ENCODE results near the gene CPSF7.

The CPSF7 gene

DNA sequence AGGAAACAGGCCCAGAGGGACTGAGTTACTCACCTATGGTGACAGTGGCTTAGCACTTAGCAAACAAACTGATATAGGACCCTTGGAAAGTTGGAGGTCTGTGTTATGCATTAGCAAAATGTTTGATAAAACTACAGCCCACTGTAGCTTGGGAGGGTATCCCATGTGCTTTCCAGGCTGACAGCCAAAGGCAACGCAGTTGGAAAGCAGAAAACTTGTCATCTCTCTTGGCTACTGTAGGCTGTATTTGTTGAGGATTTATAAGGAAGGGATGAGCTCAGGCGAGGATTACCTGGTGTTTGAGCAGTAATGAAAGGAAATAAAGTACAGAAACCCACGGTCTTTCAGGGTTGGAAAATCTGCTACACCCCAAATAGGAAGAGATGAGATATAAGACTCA lies 23.9 kb upstream of the CPSF7 start:
- H2AFZ ChIP-seq (ENCODE audit: low read depth, low read length): no peak overlapping the region
- TF ChIP-seq CTCF (IDR thresholded peaks at IDR 0.05; ENCODE audit: borderline replicate concordance, extremely low read depth, low read length, poor library complexity, severe bottlenecking) (no peak), EZH2 (IDR thresholded peaks at IDR 0.05; ENCODE audit: borderline replicate concordance, low read depth, low read length, severe bottlenecking) (no peak)
- no peak for DNase-seq
- H3K79me2 ChIP-seq (ENCODE audit: insufficient read depth, low read length): 0 out of 2 replicates have a peak, but pooled peaks cover 3% of the 10 kb centered on the region
- H3K27ac ChIP-seq (ENCODE audit: low read length): no peak overlapping the region
- H3K4me2 ChIP-seq (ENCODE audit: insufficient read depth, low read length): no peak overlapping the region
- no peaks in the 10 kb centered on the region for H3K9me3 ChIP-seq (ENCODE audit: insufficient read depth, low read length, severe bottlenecking)
- peaks cover 38% of the 10 kb centered on the region for H3K36me3 ChIP-seq (ENCODE audit: insufficient read depth, low read length)
- no peak for ATAC-seq (ENCODE audit: insufficient read depth, low read depth)
- no peaks in the 10 kb centered on the region for H3K27me3 ChIP-seq (ENCODE audit: insufficient read depth, low read length, poor library complexity)
- no peak overlapping the region for H3K4me3 ChIP-seq (ENCODE audit: low read depth in 1 of 2, low read length in 2 of 2)
- H3K4me1 ChIP-seq (ENCODE audit: insufficient read depth, low read length): no peaks in the 10 kb centered on the region
- H3K9ac ChIP-seq (ENCODE audit: low read depth, low read length): no peak overlapping the region
- peaks cover 10% of the 10 kb centered on the region for H4K20me1 ChIP-seq (ENCODE audit: insufficient read depth, low read length)

- peaks cover 10% of the 10 kb centered on the region for H4K20me1 ChIP-seq (ENCODE audit: insufficient read depth, low read length)
- H3K9me3 ChIP-seq (ENCODE audit: insufficient read depth, low read length, severe bottlenecking): no peaks in the 10 kb centered on the region
- peaks cover 47% of the 10 kb centered on the region for H3K36me3 ChIP-seq (ENCODE audit: insufficient read depth, low read length)
- H3K27me3 ChIP-seq (ENCODE audit: insufficient read depth, low read length, poor library complexity): no peaks in the 10 kb centered on the region
- no peak overlapping the region for H2AFZ ChIP-seq (ENCODE audit: low read depth, low read length)
- H3K4me2 ChIP-seq (ENCODE audit: insufficient read depth, low read length): no peak overlapping the region
- no peak overlapping the region for H3K9ac ChIP-seq (ENCODE audit: low read depth, low read length)
- TF ChIP-seq CTCF (IDR thresholded peaks at IDR 0.05; ENCODE audit: borderline replicate concordance, extremely low read depth, low read length, poor library complexity, severe bottlenecking) (no peak), EZH2 (IDR thresholded peaks at IDR 0.05; ENCODE audit: borderline replicate concordance, low read depth, low read length, severe bottlenecking) (no peak)
- H3K4me3 ChIP-seq (ENCODE audit: low read depth in 1 of 2, low read length in 2 of 2): no peak overlapping the region
- no peak overlapping the region for H3K27ac ChIP-seq (ENCODE audit: low read length)
- H3K4me1 ChIP-seq (ENCODE audit: insufficient read depth, low read length): no peaks in the 10 kb centered on the region
- ATAC-seq (ENCODE audit: insufficient read depth, low read depth) (no peak), DNase-seq (no peak)
- H3K79me2 ChIP-seq (ENCODE audit: insufficient read depth, low read length): 0 out of 2 replicates have a peak, but pooled peaks cover 3% of the 10 kb centered on the region
Measured at GRCh38 chr11:61452825-61453224, 23.1 kb upstream of the CPSF7 start.

DNA sequence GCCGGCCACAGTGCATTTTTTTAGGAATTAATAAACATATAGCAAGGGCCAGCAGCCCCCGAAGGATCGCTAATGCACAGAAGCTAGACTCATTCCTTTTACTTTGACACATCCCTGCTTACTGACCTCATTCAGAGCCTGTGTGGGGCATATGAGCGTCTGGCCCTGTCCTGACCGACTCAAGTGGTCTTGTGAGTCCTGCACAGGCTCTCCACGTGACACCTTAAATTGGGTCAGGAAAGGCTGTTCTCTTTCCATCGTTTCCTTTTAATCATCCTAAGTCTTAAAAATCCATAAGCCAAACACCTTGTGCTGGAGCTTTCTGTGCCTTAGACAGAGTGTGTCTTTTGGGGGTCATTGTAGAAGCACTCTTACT lies 18.8 kb upstream of the CPSF7 start:
- no peak overlapping the region for H3K27ac ChIP-seq (ENCODE audit: low read length)
- ATAC-seq (ENCODE audit: insufficient read depth, low read depth) (no peak), DNase-seq (no peak)
- TF ChIP-seq CTCF (IDR thresholded peaks at IDR 0.05; ENCODE audit: borderline replicate concordance, extremely low read depth, low read length, poor library complexity, severe bottlenecking) (no peak), EZH2 (IDR thresholded peaks at IDR 0.05; ENCODE audit: borderline replicate concordance, low read depth, low read length, severe bottlenecking) (no peak)
- H3K9ac ChIP-seq (ENCODE audit: low read depth, low read length): no peak overlapping the region
- H3K79me2 ChIP-seq (ENCODE audit: insufficient read depth, low read length): peaks cover 20% of the 10 kb centered on the region
- no peaks in the 10 kb centered on the region for H3K27me3 ChIP-seq (ENCODE audit: insufficient read depth, low read length, poor library complexity)
- H4K20me1 ChIP-seq (ENCODE audit: insufficient read depth, low read length): peaks cover 29% of the 10 kb centered on the region
- no peaks in the 10 kb centered on the region for H3K4me1 ChIP-seq (ENCODE audit: insufficient read depth, low read length)
- no peaks in the 10 kb centered on the region for H3K9me3 ChIP-seq (ENCODE audit: insufficient read depth, low read length, severe bottlenecking)
- H3K36me3 ChIP-seq (ENCODE audit: insufficient read depth, low read length): peaks cover 72% of the 10 kb centered on the region
- no peak overlapping the region for H3K4me3 ChIP-seq (ENCODE audit: low read depth in 1 of 2, low read length in 2 of 2)
- no peak overlapping the region for H2AFZ ChIP-seq (ENCODE audit: low read depth, low read length)
- no peak overlapping the region for H3K4me2 ChIP-seq (ENCODE audit: insufficient read depth, low read length)

Measured in DND-41 (cell line).